Parathyroid adenoma (tissue), 2 donors: ENCODE measurements around the gene CLASP1.
"Not testable (repeated sequence)": the region's sequence is repeated elsewhere in the genome, so short reads cannot be mapped to it uniquely, and the experiment has no call there.

Experiments
- H2AFZ ChIP-seq: fragments of 300-600 bp; sonication (generic); one replicate; pipeline ENCODE4 v1.7.0; 2017; ENCODE audit warnings: antibody characterized with exemption, mild to moderate bottlenecking
- H3K27ac ChIP-seq: fragments of 300-600 bp; sonication (generic); one replicate; pipeline ENCODE4 v1.7.0; 2017
- H3K27me3 ChIP-seq: fragments of 300-600 bp; sonication (generic); one replicate; pipeline ENCODE4 v1.7.0; 2017; ENCODE audit warnings: low read length; ENCODE audit not compliant: control insufficient read depth, insufficient read depth
- H3K36me3 ChIP-seq: fragments of 300-600 bp; sonication (generic); one replicate; pipeline ENCODE4 v1.7.0; 2017; ENCODE audit warnings: low read length; ENCODE audit not compliant: control insufficient read depth, insufficient read depth
- H3K4me1 ChIP-seq: fragments of 300-600 bp; sonication (generic); one replicate; pipeline ENCODE4 v1.7.0; 2017; ENCODE audit warnings: control low read depth
- H3K4me2 ChIP-seq: fragments of 300-600 bp; sonication (generic); one replicate; pipeline ENCODE4 v1.7.0; 2017; ENCODE audit warnings: low read length
- H3K4me3 ChIP-seq: fragments of 300-600 bp; sonication (generic); one replicate; pipeline ENCODE4 v1.7.0; 2017; ENCODE audit warnings: low read depth, low read length
- H3K79me2 ChIP-seq: fragments of 300-600 bp; sonication (generic); one replicate; pipeline ENCODE4 v1.7.0; 2017; ENCODE audit warnings: control low read depth
- H3K9ac ChIP-seq: fragments of 300-600 bp; sonication (generic); one replicate; pipeline ENCODE4 v1.7.0; 2017; ENCODE audit warnings: mild to moderate bottlenecking
- H3K9me3 ChIP-seq: fragments of 300-600 bp; sonication (generic); one replicate; pipeline ENCODE4 v1.7.0; 2017; ENCODE audit warnings: low read length; ENCODE audit not compliant: control insufficient read depth
- CTCF ChIP-seq: fragments of 300-600 bp; sonication (generic); IDR thresholded peaks from one replicate; pipeline ENCODE4 v1.7.0; 2017; ENCODE audit warnings: antibody characterized with exemption, mild to moderate bottlenecking
- donor health status: primary hyperparathyroidism.

CLASP1 gene

GRCh38 chr2:121334581-121335293, 314.5 kb downstream of the CLASP1 start:
- H3K9ac ChIP-seq = no peak overlapping the region
- H3K4me2 ChIP-seq = no peak overlapping the region
- H3K4me3 ChIP-seq = no peak overlapping the region
- H3K27ac ChIP-seq = no peak overlapping the region
- TF ChIP-seq CTCF = no peak
- H3K9me3 ChIP-seq = no peaks in the 10 kb centered on the region
- H2AFZ ChIP-seq = no peak overlapping the region
- H3K27me3 ChIP-seq = no peaks in the 10 kb centered on the region
- no peaks in the 10 kb centered on the region for H3K36me3 ChIP-seq
- H3K79me2 ChIP-seq = no peaks in the 10 kb centered on the region
- H3K4me1 ChIP-seq = no peaks in the 10 kb centered on the region

GRCh38 chr2:121333834-121334558, 315.3 kb downstream of the CLASP1 start:
- no peaks in the 10 kb centered on the region for H3K27me3 ChIP-seq
- no peaks in the 10 kb centered on the region for H3K79me2 ChIP-seq
- H3K9me3 ChIP-seq = no peaks in the 10 kb centered on the region
- H3K36me3 ChIP-seq = no peaks in the 10 kb centered on the region
- no peak for TF ChIP-seq CTCF
- H3K4me3 ChIP-seq = no peak overlapping the region
- no peak overlapping the region for H3K4me2 ChIP-seq
- H3K4me1 ChIP-seq = no peaks in the 10 kb centered on the region
- no peak overlapping the region for H2AFZ ChIP-seq
- H3K27ac ChIP-seq = no peak overlapping the region
- no peak overlapping the region for H3K9ac ChIP-seq

DNA sequence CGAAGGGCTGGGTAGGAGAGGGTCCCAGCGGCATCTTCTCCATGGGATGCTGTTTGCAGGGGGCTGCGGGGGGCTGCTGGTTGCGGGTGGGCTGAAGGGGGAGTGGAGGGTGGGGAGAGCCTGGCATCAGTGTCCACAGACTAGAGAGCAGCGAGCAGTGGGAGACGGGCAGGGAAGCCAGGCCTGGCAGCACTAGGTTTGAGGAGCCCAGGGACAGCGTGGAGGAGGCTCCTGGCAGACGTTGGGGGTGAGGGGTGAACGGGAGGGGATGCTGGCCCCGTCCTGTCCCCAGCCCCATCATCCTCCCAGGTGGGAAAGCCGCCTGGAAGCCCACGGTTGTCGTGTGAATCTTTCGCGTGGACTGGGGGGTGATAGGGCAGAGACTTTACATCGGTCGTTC, 316.0 kb downstream of the CLASP1 start:
- H3K4me3 ChIP-seq = no peak overlapping the region
- no peak overlapping the region for H3K9ac ChIP-seq
- H3K79me2 ChIP-seq = no peaks in the 10 kb centered on the region
- no peaks in the 10 kb centered on the region for H3K36me3 ChIP-seq
- H3K4me1 ChIP-seq = no peaks in the 10 kb centered on the region
- no peak overlapping the region for H3K4me2 ChIP-seq
- no peak overlapping the region for H3K27ac ChIP-seq
- H2AFZ ChIP-seq = no peak overlapping the region
- no peaks in the 10 kb centered on the region for H3K27me3 ChIP-seq
- H3K9me3 ChIP-seq = no peaks in the 10 kb centered on the region
- no peak for TF ChIP-seq CTCF

GRCh38 chr2:121331324-121331723, 317.9 kb downstream of the CLASP1 start:
- not testable (repeated sequence) for H2AFZ ChIP-seq, H3K4me3 ChIP-seq, H3K4me1 ChIP-seq, H3K79me2 ChIP-seq, H3K27ac ChIP-seq, H3K4me2 ChIP-seq, H3K36me3 ChIP-seq, H3K9ac ChIP-seq, H3K27me3 ChIP-seq, H3K9me3 ChIP-seq

- H3K27me3 ChIP-seq = no peaks in the 10 kb centered on the region
- H2AFZ ChIP-seq = no peak overlapping the region
- no peaks in the 10 kb centered on the region for H3K4me1 ChIP-seq
- H3K4me2 ChIP-seq = no peak overlapping the region
- H3K9ac ChIP-seq = no peak overlapping the region
- TF ChIP-seq CTCF = no peak
- H3K36me3 ChIP-seq = no peaks in the 10 kb centered on the region
- H3K27ac ChIP-seq = no peak overlapping the region
- H3K4me3 ChIP-seq = no peak overlapping the region
- no peaks in the 10 kb centered on the region for H3K9me3 ChIP-seq
- no peaks in the 10 kb centered on the region for H3K79me2 ChIP-seq
Measured at GRCh38 chr2:121330921-121331320, 318.3 kb downstream of the CLASP1 start.
